Stimulated activated CD4-positive, alpha-beta T cell treated with anti-CD3 and anti-CD28 coated beads, Interleukin-12 subunit alpha, Interleukin-12 subunit beta, amount 100 ng/mL, for 4 hours (primary cell): ENCODE measurements around the gene TTC4.

Experiments used
- DNase-seq: peaks from one replicate; pipeline ENCODE4 v3.0.0-alpha.2; 2020

Gene TTC4

GRCh38 chr1:54788459-54788858, 72.8 kb downstream of the TTC4 start:
- no peak for DNase-seq

GRCh38 chr1:54791880-54792522, 76.3 kb downstream of the TTC4 start:
- peak; percentile 44 for DNase-seq
